Caco-2 (cell line): ENCODE data around the gene IQGAP2. TPM values are rescaled to one million over a fixed set of nuclear protein-coding genes. Genes with fewer than 3 reads are reported as not detected.

Experiments
- BruUV-seq: library from RNA; stranded (reverse); fragments of 400-500 nt; replicated peaks from 2 replicates; lab custom pipeline; 2021; lab: Mats Ljungman, UMichigan
- CTCF ChIA-PET: fragments of 300-600 bp; sonication (Branson Sonifier 250); formaldehyde crosslinking; loops from one replicate; lab custom pipeline; 2022; ENCODE audit warnings: antibody characterized with exemption; lab: Charles Lee
- POLR2A ChIA-PET: fragments of 300-600 bp; sonication (Branson Sonifier 250); formaldehyde crosslinking; loops from one replicate; lab custom pipeline; 2022; ENCODE audit warnings: antibody characterized with exemption; lab: Charles Lee
- DNase-seq, 2 experiments: peaks; one replicate each; pipeline versions ENCODE4 v3.0.0 to v3.0.0-alpha.2; 2020 to 2022
- H3K27me3 ChIP-seq: replicated peaks from 2 replicates; pipeline ENCODE4 v1.6.0; 2011; ENCODE audit warnings: low read length; ENCODE audit not compliant: control insufficient read depth, insufficient read depth
- H3K36me3 ChIP-seq: 2 replicates; pipeline ENCODE4 v1.5.1; 2011; ENCODE audit warnings: low read length; ENCODE audit not compliant: control insufficient read depth, insufficient read depth
- H3K4me1 ChIP-seq: fragments of 250-450 bp; sonication (Bioruptor Pico); 2 replicates; pipeline ENCODE4 v1.5.1; 2020; ENCODE audit warnings: mild to moderate bottlenecking
- H3K4me3 ChIP-seq: 2 replicates; pipeline ENCODE4 v1.5.1; 2011; ENCODE audit warnings: low read depth, mild to moderate bottlenecking, control low read depth, low read length
- H3K9me3 ChIP-seq: fragments of 250-450 bp; sonication (Bioruptor Pico); 2 replicates; pipeline ENCODE4 v1.5.1; 2020; ENCODE audit warnings: mild to moderate bottlenecking, moderate library complexity
- H3K27ac Mint-ChIP-seq: one replicate; pipeline ENCODE4 v1.8.0; 2022; ENCODE audit warnings: mixed read lengths; ENCODE audit not compliant: unreplicated experiment
- H3K27me3 Mint-ChIP-seq: one replicate; pipeline ENCODE4 v1.8.0; 2022; ENCODE audit warnings: mixed read lengths; ENCODE audit not compliant: insufficient read depth, unreplicated experiment
- H3K36me3 Mint-ChIP-seq: one replicate; pipeline ENCODE4 v1.8.0; 2022; ENCODE audit warnings: mild to moderate bottlenecking, mixed read lengths; ENCODE audit not compliant: insufficient read depth, unreplicated experiment
- H3K4me1 Mint-ChIP-seq: one replicate; pipeline ENCODE4 v1.8.0; 2022; ENCODE audit warnings: low read depth, mixed read lengths; ENCODE audit not compliant: unreplicated experiment
- H3K4me3 Mint-ChIP-seq: one replicate; pipeline ENCODE4 v1.8.0; 2022; ENCODE audit warnings: mild to moderate bottlenecking, moderate library complexity, mixed read lengths; ENCODE audit not compliant: unreplicated experiment
- H3K9me3 Mint-ChIP-seq: one replicate; pipeline ENCODE4 v1.8.0; 2022; ENCODE audit warnings: mixed read lengths; ENCODE audit not compliant: unreplicated experiment
- intact Hi-C: fragments of 100-400 bp; cut with micrococcal nuclease; formaldehyde crosslinking; loops from one replicate; pipeline ENCODE4 v1.10.0; 2022; ENCODE audit not compliant: unreplicated experiment
- total RNA-seq: library from RNA; stranded (reverse); gene quantifications from 2 replicates; pipeline ENCODE4 v1.2.3, GENCODE V29; 2022
- TF ChIP-seq, protein P1 (sequence below), 2 experiments: fragments of 200-600 bp in 1 of 2; IDR thresholded peaks; 1 replicate in 1 of 2; 2 replicates in 1 of 2; pipeline versions ENCODE4 v1.5.1 to v1.8.0; 2011 to 2022; ENCODE audit warnings: antibody characterized with exemption in 1 of 2, control low read depth in 1 of 2, inconsistent platforms in 1 of 2, low read depth in 1 of 2, low read length in 1 of 2, mild to moderate bottlenecking in 1 of 2, moderate library complexity in 1 of 2; ENCODE audit not compliant: insufficient read depth in 1 of 2, severe bottlenecking in 1 of 2, unreplicated experiment in 1 of 2

The IQGAP2 gene
- total RNA-seq, 1 experiment from 2014 or later, result 89.4 TPM

GRCh38 chr5:76673125-76673524 lies 270.0 kb downstream of the IQGAP2 start:
- H3K9me3 Mint-ChIP-seq, result no peaks in the 10 kb centered on the region
- H3K4me3 Mint-ChIP-seq, result no peak overlapping the region
- H3K27me3 Mint-ChIP-seq, result no peaks in the 10 kb centered on the region
- H3K4me1 ChIP-seq, result no peaks in the 10 kb centered on the region
- H3K27me3 ChIP-seq, result no peaks in the 10 kb centered on the region
- TF ChIP-seq, protein P1, sequence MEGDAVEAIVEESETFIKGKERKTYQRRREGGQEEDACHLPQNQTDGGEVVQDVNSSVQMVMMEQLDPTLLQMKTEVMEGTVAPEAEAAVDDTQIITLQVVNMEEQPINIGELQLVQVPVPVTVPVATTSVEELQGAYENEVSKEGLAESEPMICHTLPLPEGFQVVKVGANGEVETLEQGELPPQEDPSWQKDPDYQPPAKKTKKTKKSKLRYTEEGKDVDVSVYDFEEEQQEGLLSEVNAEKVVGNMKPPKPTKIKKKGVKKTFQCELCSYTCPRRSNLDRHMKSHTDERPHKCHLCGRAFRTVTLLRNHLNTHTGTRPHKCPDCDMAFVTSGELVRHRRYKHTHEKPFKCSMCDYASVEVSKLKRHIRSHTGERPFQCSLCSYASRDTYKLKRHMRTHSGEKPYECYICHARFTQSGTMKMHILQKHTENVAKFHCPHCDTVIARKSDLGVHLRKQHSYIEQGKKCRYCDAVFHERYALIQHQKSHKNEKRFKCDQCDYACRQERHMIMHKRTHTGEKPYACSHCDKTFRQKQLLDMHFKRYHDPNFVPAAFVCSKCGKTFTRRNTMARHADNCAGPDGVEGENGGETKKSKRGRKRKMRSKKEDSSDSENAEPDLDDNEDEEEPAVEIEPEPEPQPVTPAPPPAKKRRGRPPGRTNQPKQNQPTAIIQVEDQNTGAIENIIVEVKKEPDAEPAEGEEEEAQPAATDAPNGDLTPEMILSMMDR (IDR thresholded peaks at IDR 0.05; ENCODE audit: insufficient read depth in 1 of 2, low read depth in 1 of 2, low read length in 1 of 2, severe bottlenecking in 1 of 2, unreplicated experiment in 1 of 2), result no peak
- H3K9me3 ChIP-seq, result no peaks in the 10 kb centered on the region
- CTCF ChIA-PET, result no interaction called here
- no TSS peak for BruUV-seq
- H3K27ac Mint-ChIP-seq, result no peak overlapping the region
- intact Hi-C loops, result no loop called here
- H3K36me3 ChIP-seq, result no peaks in the 10 kb centered on the region; the same call in 1 of the 2 replicates
- H3K4me3 ChIP-seq, result no peak overlapping the region
- peaks cover 67% of the 10 kb centered on the region for H3K36me3 Mint-ChIP-seq
- H3K4me1 Mint-ChIP-seq, result peaks cover 7% of the 10 kb centered on the region
- POLR2A ChIA-PET, result no interaction called here
- no peak for DNase-seq

DNA sequence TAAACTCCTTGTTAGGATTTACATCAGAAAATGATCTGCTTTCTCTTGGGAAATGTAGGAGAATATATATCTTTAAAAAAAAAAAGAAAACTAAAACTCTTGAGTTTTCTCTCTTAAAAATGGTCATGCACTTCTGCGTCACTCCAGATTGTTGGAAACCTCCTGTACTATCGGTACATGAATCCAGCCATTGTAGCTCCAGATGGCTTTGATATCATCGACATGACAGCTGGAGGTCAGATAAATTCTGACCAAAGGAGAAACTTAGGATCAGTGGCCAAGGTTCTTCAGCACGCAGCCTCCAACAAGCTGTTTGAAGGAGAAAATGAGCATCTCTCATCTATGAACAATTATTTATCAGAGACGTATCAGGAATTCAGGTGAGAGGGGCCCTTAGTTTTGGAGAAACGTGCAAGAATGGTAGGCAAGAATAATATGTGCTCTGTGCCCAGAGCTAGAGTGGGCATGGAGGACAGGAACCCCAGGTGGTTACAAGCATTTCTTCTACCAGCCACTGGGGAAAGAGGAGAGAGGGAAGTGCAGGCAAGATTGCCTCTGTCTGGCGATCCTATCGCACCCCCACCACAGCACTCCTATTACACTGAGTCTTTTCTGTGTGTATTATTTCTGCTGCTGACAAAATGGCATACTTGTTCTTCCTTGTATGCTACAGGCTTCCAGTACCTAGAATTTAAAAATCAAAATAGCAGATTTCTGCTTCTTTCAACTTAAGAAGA lies 271.4 kb downstream of the IQGAP2 start:
- Mint-ChIP-seq H3K9me3 (no peaks in the 10 kb centered on the region), H3K4me3 (no peak overlapping the region), H3K27me3 (no peaks in the 10 kb centered on the region), H3K27ac (no peak overlapping the region), H3K36me3 (peaks cover 63% of the 10 kb centered on the region), H3K4me1 (peaks cover 7% of the 10 kb centered on the region)
- H3K36me3 ChIP-seq, result no peaks in the 10 kb centered on the region; the same call in 1 of the 2 replicates
- H3K4me1 ChIP-seq, result no peaks in the 10 kb centered on the region
- ChIA-PET POLR2A (no interaction called here), CTCF (no interaction called here)
- no peak for DNase-seq
- intact Hi-C loops, result no loop called here
- H3K4me3 ChIP-seq, result no peak overlapping the region
- TF ChIP-seq, protein P1 (IDR thresholded peaks at IDR 0.05; ENCODE audit: insufficient read depth in 1 of 2, low read depth in 1 of 2, low read length in 1 of 2, severe bottlenecking in 1 of 2, unreplicated experiment in 1 of 2), result no peak
- no peaks in the 10 kb centered on the region for H3K9me3 ChIP-seq
- BruUV-seq, result no TSS peak
- no peaks in the 10 kb centered on the region for H3K27me3 ChIP-seq

GRCh38 chr5:76675364-76675763 lies 272.3 kb downstream of the IQGAP2 start:
- Mint-ChIP-seq H3K4me3 (no peak overlapping the region), H3K4me1 (peaks cover 7% of the 10 kb centered on the region), H3K27ac (no peak overlapping the region), H3K27me3 (no peaks in the 10 kb centered on the region), H3K36me3 (peaks cover 64% of the 10 kb centered on the region), H3K9me3 (no peaks in the 10 kb centered on the region)
- intact Hi-C loops, result no loop called here
- no peaks in the 10 kb centered on the region for H3K27me3 ChIP-seq
- no peaks in the 10 kb centered on the region for H3K9me3 ChIP-seq
- DNase-seq, result no peak
- no peaks in the 10 kb centered on the region; the same call in 1 of the 2 replicates for H3K36me3 ChIP-seq
- no peaks in the 10 kb centered on the region for H3K4me1 ChIP-seq
- CTCF ChIA-PET, result no interaction called here
- BruUV-seq, result no TSS peak
- H3K4me3 ChIP-seq, result no peak overlapping the region
- TF ChIP-seq, protein P1 (IDR thresholded peaks at IDR 0.05; ENCODE audit: insufficient read depth in 1 of 2, low read depth in 1 of 2, low read length in 1 of 2, severe bottlenecking in 1 of 2, unreplicated experiment in 1 of 2), result no peak
- POLR2A ChIA-PET, result no interaction called here
